Measurements from ENCODE around the gene PMF1. TPM values are rescaled to one million over a fixed set of nuclear protein-coding genes. Genes with fewer than 3 reads are reported as not detected.
"Not testable (repeated sequence)": the region's sequence is repeated elsewhere in the genome, so short reads cannot be mapped to it uniquely, and the experiment has no call there.

Gene PMF1
- total RNA-seq, 1 donor = 44.6 TPM

GRCh38 chr1:156176610-156177210 lies 36.1 kb upstream of the PMF1 start:
- no peak for DNase-seq (ENCODE audit: low read depth)
- H3K4me3 ChIP-seq (ENCODE audit: low read depth, low read length) = no peak overlapping the region
- TF ChIP-seq, protein P1, sequence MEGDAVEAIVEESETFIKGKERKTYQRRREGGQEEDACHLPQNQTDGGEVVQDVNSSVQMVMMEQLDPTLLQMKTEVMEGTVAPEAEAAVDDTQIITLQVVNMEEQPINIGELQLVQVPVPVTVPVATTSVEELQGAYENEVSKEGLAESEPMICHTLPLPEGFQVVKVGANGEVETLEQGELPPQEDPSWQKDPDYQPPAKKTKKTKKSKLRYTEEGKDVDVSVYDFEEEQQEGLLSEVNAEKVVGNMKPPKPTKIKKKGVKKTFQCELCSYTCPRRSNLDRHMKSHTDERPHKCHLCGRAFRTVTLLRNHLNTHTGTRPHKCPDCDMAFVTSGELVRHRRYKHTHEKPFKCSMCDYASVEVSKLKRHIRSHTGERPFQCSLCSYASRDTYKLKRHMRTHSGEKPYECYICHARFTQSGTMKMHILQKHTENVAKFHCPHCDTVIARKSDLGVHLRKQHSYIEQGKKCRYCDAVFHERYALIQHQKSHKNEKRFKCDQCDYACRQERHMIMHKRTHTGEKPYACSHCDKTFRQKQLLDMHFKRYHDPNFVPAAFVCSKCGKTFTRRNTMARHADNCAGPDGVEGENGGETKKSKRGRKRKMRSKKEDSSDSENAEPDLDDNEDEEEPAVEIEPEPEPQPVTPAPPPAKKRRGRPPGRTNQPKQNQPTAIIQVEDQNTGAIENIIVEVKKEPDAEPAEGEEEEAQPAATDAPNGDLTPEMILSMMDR (IDR thresholded peaks at IDR 0.05; ENCODE audit: insufficient read depth, low read length) = no peak

DNA sequence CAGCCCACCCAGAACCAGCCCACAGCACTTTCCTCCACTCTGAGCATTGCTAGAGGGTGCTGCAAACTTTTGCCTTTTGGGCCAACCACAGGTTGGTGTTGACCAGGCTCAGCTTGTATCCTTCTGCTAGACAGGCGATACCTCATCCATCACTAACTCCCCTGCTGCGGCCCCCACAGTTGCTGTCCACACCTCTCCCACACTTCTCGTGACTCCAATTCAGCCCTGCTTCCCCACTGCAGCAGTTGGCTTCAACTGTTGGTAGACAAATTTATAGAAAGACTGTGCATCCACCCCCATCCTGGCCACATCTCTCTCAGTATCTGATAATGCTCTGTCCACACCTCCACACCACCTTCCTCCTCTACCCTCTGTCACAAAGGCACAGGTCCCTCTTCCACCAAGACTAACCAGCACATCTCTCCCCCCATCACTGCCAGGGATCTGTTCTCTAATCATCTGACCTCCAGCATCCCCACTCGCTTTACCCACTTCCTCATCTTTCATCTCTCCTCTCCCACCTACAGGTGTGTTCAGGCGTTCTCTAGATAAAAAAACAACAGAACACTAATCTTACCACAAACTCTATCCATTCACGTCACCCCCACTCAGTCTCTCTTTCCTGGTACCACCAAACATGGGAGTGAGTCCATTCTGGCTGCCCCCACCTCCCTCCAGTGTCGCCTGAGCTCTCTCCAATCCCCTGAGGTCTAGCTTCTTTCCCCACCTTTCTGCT lies 34.7 kb upstream of the PMF1 start:
- H3K4me3 ChIP-seq (ENCODE audit: low read depth, low read length) = no peak overlapping the region
- DNase-seq (ENCODE audit: low read depth) = no peak
- TF ChIP-seq, protein P1 (IDR thresholded peaks at IDR 0.05; ENCODE audit: insufficient read depth, low read length) = no peak

DNA sequence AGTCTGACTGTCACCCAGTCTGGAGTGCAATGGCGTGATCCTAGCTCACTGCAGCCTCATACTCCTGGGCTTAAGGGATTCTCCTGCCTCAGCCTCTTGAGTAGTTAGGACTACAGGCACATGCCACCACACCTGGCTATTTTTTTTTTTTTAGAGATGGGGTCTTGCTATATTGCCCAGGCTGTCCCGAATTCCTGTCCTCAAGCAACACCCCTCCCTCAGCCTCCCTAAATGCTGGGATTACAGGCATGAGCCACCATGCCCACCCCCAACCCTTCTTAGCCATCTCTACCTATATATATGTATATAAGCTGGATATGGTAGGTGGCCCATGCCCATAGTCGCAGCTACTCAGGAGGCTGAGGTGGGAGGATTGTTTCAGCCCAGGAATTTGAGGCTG lies 32.3 kb upstream of the PMF1 start:
- DNase-seq (ENCODE audit: low read depth) = no peak
- TF ChIP-seq, protein P1 (IDR thresholded peaks at IDR 0.05; ENCODE audit: insufficient read depth, low read length) = no peak
- H3K4me3 ChIP-seq (ENCODE audit: low read depth, low read length) = no peak overlapping the region

DNA sequence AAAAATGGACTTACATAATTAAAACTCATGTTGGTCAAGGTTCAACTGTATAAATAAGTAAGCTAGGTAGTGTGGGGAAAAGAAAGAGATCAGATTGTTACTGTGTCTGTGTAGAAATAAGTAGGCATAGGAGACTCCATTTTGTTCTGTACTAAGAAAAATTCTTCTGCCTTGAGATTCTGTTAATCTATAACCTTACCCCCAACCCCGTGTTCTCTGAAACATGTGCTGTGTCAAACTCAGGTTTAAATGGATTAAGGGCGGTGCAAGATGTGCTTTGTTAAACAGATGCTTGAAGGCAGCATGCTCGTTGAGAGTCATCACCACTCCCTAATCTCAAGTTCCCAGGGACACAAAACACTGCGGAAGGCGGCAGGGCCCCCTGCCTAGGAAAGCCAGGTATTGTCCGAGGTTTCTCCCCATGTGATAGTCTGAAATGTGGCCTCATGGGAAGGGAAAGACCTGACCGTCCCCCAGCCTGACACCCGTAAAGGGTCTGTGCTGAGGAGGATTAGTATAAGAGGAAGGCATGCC lies 31.3 kb upstream of the PMF1 start:
- not testable (repeated sequence) for H3K4me3 ChIP-seq (ENCODE audit: low read depth, low read length); DNase-seq (ENCODE audit: low read depth)

DNA sequence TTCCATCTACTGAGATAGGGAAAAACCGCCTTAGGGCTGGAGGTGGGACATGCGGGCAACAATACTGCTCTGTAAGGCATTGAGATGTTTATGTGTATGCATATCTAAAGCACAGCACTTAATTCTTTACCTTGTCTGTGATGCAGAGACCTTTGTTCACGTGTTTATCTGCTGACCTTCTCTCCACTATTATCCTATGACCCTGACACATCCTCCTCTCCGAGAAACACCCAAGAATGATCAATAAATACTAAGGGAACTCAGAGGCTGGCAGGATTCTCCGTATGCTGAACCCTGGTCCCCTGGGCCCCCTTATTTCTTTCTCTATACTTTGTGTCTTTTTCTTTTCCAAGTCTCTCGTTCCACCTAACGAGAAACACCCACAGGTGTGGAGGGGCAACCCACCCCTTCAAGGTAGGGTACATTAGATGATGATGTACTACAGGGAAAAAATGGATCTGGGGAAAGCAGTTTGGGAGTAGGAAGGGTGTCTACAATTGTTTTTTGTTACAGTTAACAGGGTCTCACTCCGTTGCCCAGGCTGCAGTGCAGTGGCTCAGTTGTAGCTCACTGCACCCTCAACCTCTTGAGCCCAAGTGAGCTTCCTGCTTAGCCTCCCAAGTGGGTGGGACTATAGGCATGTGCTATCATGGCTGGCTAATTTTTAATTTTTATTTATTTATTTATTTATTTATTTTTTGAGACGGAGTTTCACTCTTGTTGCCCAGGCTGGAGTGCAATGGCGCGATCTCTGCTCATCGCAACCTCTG lies 30.6 kb upstream of the PMF1 start:
- DNase-seq (ENCODE audit: low read depth); H3K4me3 ChIP-seq (ENCODE audit: low read depth, low read length): not testable (repeated sequence)

DNA sequence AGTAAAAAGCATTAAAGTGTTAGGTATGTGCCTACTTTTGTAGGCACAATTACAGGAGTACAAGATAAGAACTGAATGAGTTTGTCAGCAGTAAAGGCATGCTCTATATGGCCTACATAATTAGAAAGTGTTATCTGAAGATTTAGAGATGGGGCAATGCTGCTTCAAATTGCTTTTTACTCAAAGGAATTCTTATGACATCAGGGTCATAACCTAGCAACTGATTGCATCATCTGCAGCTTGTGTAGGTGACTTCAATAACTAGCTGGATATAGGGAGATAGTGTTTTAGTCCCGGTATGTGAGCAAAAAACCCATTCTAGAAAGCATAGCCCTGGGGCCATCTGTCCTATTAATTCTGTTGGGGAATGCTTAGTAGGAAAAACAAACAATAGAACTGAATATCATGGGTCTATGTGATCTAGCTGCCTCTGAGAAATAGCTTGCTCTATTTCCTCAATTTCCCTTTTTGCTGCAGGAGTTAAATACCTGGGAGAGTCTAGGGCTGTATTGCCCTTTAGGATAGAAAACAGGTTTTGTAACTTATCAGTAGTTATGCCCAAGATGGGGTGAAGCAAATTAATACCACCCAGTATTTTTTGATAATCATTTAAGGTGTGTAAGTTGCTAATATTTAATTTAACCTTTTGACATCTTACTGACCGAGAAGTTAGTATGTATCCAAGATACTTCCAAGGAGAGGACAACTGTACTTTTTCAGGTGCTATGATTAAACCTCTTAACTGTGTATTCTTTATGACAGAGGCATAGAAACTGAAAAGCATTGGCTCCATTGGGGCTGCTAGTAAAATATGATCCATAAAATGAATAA lies 26.2 kb upstream of the PMF1 start:
- not testable (repeated sequence) for DNase-seq (ENCODE audit: low read depth); H3K4me3 ChIP-seq (ENCODE audit: low read depth, low read length)

DNA sequence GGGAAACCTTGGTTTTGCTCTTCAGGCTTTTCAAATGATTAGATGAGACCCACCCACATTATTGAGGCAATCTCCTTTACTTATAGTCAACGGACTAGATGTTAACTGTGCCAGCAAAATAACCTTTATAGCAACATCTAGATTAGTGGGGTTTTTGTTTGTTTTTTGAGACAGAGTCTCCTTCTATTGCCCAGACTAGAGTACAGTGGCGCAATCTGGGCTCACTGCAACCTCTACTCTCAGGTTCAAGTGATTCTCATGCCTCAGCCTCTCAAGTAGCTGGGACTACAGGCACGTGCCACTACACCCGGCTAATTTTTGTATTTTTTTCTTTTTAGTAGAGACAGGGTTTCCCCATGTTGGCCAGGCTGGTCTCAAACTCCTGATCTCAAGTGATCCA lies 22.5 kb upstream of the PMF1 start:
- DNase-seq (ENCODE audit: low read depth); H3K4me3 ChIP-seq (ENCODE audit: low read depth, low read length): not testable (repeated sequence)

DNA sequence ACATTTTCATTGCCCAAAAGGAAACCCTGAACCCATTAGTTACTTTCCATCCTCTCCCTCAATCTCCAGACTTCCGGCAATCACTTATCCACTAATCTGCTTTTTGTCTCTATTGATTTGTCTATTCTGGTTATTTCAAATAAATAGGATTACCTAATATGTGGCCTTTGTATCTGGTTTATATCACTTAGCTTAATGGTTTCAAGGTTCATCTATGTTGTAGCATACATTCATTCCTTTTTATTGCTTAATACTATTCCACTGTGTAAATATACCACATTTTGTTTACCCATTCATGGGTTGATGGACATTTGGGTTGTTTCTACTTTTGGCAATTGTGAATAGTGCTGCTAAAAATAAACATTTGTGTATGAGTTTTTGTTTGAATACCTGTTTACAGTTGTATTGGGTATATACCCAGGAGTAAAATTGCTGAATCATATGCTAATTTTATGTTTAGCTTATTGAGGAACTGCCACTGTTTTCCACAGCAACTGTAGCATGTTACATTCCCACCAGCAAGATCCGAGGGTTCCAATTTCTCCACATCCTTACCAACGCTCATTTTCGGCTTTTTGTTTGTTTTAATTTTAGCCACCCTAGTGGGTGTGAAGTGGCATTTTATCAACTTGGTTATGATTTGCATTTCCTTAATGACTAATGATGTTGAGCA lies 21.4 kb upstream of the PMF1 start:
- H3K4me3 ChIP-seq (ENCODE audit: low read depth, low read length) = no peak overlapping the region
- no peak for DNase-seq (ENCODE audit: low read depth)
- TF ChIP-seq, protein P1 (IDR thresholded peaks at IDR 0.05; ENCODE audit: insufficient read depth, low read length) = no peak
